A549 (cell line): ENCODE results near the gene CLSTN1. TPM values are rescaled to one million over a fixed set of nuclear protein-coding genes. Genes with fewer than 3 reads are reported as not detected.

Experiments used
- BCL3 ChIP-seq: fragments of >200 bp; sonication (Bioruptor Twin); formaldehyde crosslinking; IDR thresholded peaks from 3 replicates; pipeline ENCODE4 v1.6.1; 2016
- CBX8 ChIP-seq: fragments of 200-600 bp; sonication (generic); IDR thresholded peaks from 2 replicates; pipeline ENCODE4 v1.6.1; 2016
- CEBPB ChIP-seq, 2 experiments: fragments of >200 bp in 1 of 2; sonication (Bioruptor Twin) in 1 of 2; formaldehyde crosslinking in 1 of 2; IDR thresholded peaks; 2 replicates each; pipeline ENCODE4 v1.6.1; 2012 to 2016
- CHD2 ChIP-seq: fragments of 150-350 bp; IDR thresholded peaks from 2 replicates; pipeline ENCODE4 v1.6.1; 2014; ENCODE audit warnings: low read length; ENCODE audit not compliant: partially characterized antibody
- ELK1 ChIP-seq: fragments of 150-350 bp; IDR thresholded peaks from 2 replicates; pipeline ENCODE4 v1.6.1; 2014; ENCODE audit warnings: low read depth, mild to moderate bottlenecking, low read length
- ESRRA ChIP-seq: fragments of 150-350 bp; IDR thresholded peaks from 2 replicates; pipeline ENCODE4 v1.6.1; 2014; ENCODE audit warnings: mild to moderate bottlenecking, low read length, borderline replicate concordance
- HMGXB4 ChIP-seq: fragments of 250-450 bp; sonication (Bioruptor Pico); IDR thresholded peaks from 2 replicates; pipeline ENCODE4 v1.5.0; 2021; ENCODE audit warnings: mild to moderate bottlenecking, moderate library complexity, borderline replicate concordance
- HOXA7 ChIP-seq: fragments of 250-450 bp; sonication (Bioruptor Pico); IDR thresholded peaks from 2 replicates; pipeline ENCODE4 v1.5.0; 2020; ENCODE audit warnings: mild to moderate bottlenecking, moderate library complexity
- HOXB5 ChIP-seq: fragments of 250-450 bp; sonication (Bioruptor Pico); IDR thresholded peaks from 2 replicates; pipeline ENCODE4 v1.5.0; 2020; ENCODE audit warnings: mild to moderate bottlenecking, moderate library complexity
- JUNB ChIP-seq: fragments of >200 bp; sonication (Bioruptor Twin); formaldehyde crosslinking; IDR thresholded peaks from 2 replicates; pipeline ENCODE4 v1.6.1; 2016
- KDM1A ChIP-seq: fragments of 200-600 bp; sonication (generic); IDR thresholded peaks from 2 replicates; pipeline ENCODE4 v1.6.1; 2016; ENCODE audit warnings: low read depth, mild to moderate bottlenecking
- MAX ChIP-seq: IDR thresholded peaks from 2 replicates; pipeline ENCODE4 v1.6.1; 2012
- MYC ChIP-seq: IDR thresholded peaks from 2 replicates; pipeline ENCODE4 v1.6.1; 2012; ENCODE audit warnings: mild to moderate bottlenecking, inconsistent platforms, low read length, improper control_type of control experiment, borderline replicate concordance
- NPAS2 ChIP-seq: fragments of 250-450 bp; sonication (Bioruptor Pico); IDR thresholded peaks from 2 replicates; pipeline ENCODE4 v1.8.0; 2022; ENCODE audit warnings: mild to moderate bottlenecking, moderate library complexity, borderline replicate concordance
- NR3C1 ChIP-seq: fragments of >200 bp; sonication (Bioruptor Twin); formaldehyde crosslinking; IDR thresholded peaks from 3 replicates; pipeline ENCODE4 v1.6.1; 2017
- PHF8 ChIP-seq: fragments of 200-600 bp; sonication (generic); IDR thresholded peaks from 2 replicates; pipeline ENCODE4 v1.6.1; 2016; ENCODE audit warnings: low read depth, mild to moderate bottlenecking, antibody characterized with exemption, moderate library complexity, borderline replicate concordance
- RAD21 ChIP-seq, 2 experiments: fragments of >200 bp in 1 of 2; sonication (Bioruptor Twin) in 1 of 2; formaldehyde crosslinking in 1 of 2; IDR thresholded peaks in 1 of 2; conservative IDR thresholded peaks in 1 of 2; 2 replicates in 1 of 2; 3 replicates in 1 of 2; pipeline ENCODE4 v1.6.1; 2012 to 2018; ENCODE audit warnings: inconsistent platforms in 1 of 2
- SMC3 ChIP-seq: fragments of >200 bp; sonication (Bioruptor Twin); formaldehyde crosslinking; IDR thresholded peaks from 3 replicates; pipeline ENCODE4 v1.6.1; 2018; ENCODE audit warnings: inconsistent platforms
- TFCP2L1 ChIP-seq: fragments of 250-450 bp; sonication (Bioruptor Pico); IDR thresholded peaks from 2 replicates; pipeline ENCODE4 v1.5.0; 2021; ENCODE audit warnings: mild to moderate bottlenecking
- ZFP36 ChIP-seq: fragments of 450-650 bp; IDR thresholded peaks from 2 replicates; pipeline ENCODE4 v1.6.1; 2014; ENCODE audit warnings: borderline replicate concordance; ENCODE audit not compliant: partially characterized antibody
- polyA plus RNA-seq, 4 experiments: library from polyadenylated mRNA; depleted of rRNA in 3 of 4; stranded (reverse); fragments of >200 nt; fragmentation: RNase III in 1 of 4; extraction: RNeasy Plus Mini Kit Qiagen cat#74134 plus additional on column Dnase treatment in 1 of 4; gene quantifications; 2 replicates in 3 of 4; 3 replicates in 1 of 4; pipeline ENCODE4 v1.2.3, GENCODE V29; 2011 to 2017
- TF ChIP-seq, protein P1 (sequence below): fragments of 450-650 bp; IDR thresholded peaks from 2 replicates; pipeline ENCODE4 v1.6.1; 2014; ENCODE audit warnings: antibody characterized with exemption
- TF ChIP-seq, protein P2 (sequence below): IDR thresholded peaks from 2 replicates; pipeline ENCODE4 v1.6.1; 2012

The CLSTN1 gene
- polyA plus RNA-seq, 2 of the 4 experiments (the other 2 are of a cell fraction), result 27.3 to 56.1 TPM

GRCh38 chr1:9825093-9826074, 1.6 kb upstream of the CLSTN1 start (continued):
- TF ChIP-seq MYC, result no peak
- TF ChIP-seq, protein P1, sequence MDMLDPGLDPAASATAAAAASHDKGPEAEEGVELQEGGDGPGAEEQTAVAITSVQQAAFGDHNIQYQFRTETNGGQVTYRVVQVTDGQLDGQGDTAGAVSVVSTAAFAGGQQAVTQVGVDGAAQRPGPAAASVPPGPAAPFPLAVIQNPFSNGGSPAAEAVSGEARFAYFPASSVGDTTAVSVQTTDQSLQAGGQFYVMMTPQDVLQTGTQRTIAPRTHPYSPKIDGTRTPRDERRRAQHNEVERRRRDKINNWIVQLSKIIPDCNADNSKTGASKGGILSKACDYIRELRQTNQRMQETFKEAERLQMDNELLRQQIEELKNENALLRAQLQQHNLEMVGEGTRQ, result no peak
- no peak for TF ChIP-seq NPAS2
- TF ChIP-seq HOXA7 (CRISPR knock-in tag), result no peak
- no peak for TF ChIP-seq CBX8
- TF ChIP-seq CHD2, result peak; percentile 17
- TF ChIP-seq BCL3, result no peak
- TF ChIP-seq HMGXB4, result no peak
- TF ChIP-seq MAX, result peak; percentile 51; the same call in 1 of the 2 replicates
- no peak for TF ChIP-seq ELK1
- no peak for TF ChIP-seq NR3C1
- no peak for TF ChIP-seq TFCP2L1 (CRISPR knock-in tag)
- no peak for TF ChIP-seq PHF8
- 0 out of 5 replicates have a peak, but pooled peaks of 1 of the 2 experiments have one; percentile 10 for TF ChIP-seq RAD21 (conservative IDR thresholded peaks at IDR 0.05 in 1 of 2, IDR thresholded peaks at IDR 0.05 in 1 of 2)
- no peak for TF ChIP-seq CEBPB (IDR thresholded peaks at IDR 0.05)
- TF ChIP-seq HOXB5 (CRISPR knock-in tag), result peak; percentile 73
- peak; percentile 78 for TF ChIP-seq ZFP36
- TF ChIP-seq, protein P2, sequence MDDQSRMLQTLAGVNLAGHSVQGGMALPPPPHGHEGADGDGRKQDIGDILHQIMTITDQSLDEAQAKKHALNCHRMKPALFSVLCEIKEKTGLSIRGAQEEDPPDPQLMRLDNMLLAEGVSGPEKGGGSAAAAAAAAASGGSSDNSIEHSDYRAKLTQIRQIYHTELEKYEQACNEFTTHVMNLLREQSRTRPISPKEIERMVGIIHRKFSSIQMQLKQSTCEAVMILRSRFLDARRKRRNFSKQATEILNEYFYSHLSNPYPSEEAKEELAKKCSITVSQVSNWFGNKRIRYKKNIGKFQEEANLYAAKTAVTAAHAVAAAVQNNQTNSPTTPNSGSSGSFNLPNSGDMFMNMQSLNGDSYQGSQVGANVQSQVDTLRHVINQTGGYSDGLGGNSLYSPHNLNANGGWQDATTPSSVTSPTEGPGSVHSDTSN, result peak; percentile 34; the same call in 1 of the 2 replicates
- no peak for TF ChIP-seq JUNB
- no peak; the same call in 1 of the 2 replicates for TF ChIP-seq ESRRA
- TF ChIP-seq KDM1A, result no peak
- TF ChIP-seq SMC3, result 0 out of 3 replicates have a peak, but pooled peaks have one; percentile 12
